ENCODE results near the gene FZD4. TPM values are rescaled to one million over a fixed set of nuclear protein-coding genes. Genes with fewer than 3 reads are reported as not detected.

Gene FZD4
- total RNA-seq, 1 donor from 2014 or later: 11.9 TPM

DNA sequence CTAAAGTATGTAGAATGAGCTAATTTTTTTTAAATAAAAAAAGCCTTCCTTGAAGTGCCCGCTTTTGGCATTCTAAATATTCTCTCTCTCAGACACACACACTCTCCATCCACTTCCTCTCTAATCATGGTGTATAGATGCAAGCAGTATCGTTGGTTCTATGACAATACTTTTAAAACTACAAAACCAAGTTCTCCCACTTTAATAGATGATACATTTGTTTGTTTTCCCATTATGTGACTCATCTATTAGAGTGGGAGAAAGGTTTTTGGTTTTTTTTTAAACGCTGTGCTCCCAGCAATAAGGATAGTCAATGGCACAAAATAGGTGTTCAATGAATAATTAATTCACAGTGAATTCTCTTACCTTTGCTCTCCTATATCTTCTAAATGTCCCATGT lies 44.6 kb downstream of the FZD4 start:
- Mint-ChIP-seq H3K27ac (no peak overlapping the region), H3K36me3 (peaks cover 13% of the 10 kb centered on the region), H3K4me3 (no peak overlapping the region), H3K9me3 (peaks cover 11% of the 10 kb centered on the region), H3K27me3 (no peaks in the 10 kb centered on the region), H3K4me1 (ENCODE audit: unreplicated experiment) (peaks cover 7% of the 10 kb centered on the region)
- DNase-seq (ENCODE audit: extremely low spot score, unreplicated experiment): no peak
- TF ChIP-seq, protein P1, sequence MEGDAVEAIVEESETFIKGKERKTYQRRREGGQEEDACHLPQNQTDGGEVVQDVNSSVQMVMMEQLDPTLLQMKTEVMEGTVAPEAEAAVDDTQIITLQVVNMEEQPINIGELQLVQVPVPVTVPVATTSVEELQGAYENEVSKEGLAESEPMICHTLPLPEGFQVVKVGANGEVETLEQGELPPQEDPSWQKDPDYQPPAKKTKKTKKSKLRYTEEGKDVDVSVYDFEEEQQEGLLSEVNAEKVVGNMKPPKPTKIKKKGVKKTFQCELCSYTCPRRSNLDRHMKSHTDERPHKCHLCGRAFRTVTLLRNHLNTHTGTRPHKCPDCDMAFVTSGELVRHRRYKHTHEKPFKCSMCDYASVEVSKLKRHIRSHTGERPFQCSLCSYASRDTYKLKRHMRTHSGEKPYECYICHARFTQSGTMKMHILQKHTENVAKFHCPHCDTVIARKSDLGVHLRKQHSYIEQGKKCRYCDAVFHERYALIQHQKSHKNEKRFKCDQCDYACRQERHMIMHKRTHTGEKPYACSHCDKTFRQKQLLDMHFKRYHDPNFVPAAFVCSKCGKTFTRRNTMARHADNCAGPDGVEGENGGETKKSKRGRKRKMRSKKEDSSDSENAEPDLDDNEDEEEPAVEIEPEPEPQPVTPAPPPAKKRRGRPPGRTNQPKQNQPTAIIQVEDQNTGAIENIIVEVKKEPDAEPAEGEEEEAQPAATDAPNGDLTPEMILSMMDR (conservative IDR thresholded peaks at IDR 0.05): no peak

DNA sequence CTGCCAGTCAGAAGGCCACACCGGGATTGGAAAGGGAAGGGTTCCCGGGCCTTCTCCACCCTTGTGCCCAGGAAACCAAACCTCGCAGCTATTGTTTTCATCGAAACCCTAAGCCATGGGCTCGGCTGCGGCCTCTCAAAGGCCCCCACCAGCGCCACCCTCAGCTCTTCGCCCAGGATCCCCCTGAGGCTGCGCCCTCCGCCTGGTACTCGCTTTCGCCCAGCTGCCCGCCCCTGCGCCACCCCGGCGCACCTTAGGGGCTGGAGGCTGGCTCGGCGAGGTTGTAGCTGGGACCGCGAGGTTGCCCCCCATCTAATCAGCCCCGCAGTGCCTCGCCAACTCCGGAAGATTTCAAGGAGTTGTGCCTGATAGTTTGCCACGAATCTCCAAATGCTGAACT lies 49.0 kb downstream of the FZD4 start:
- Mint-ChIP-seq H3K4me1 (ENCODE audit: unreplicated experiment) (peaks cover 11% of the 10 kb centered on the region), H3K9me3 (no peaks in the 10 kb centered on the region), H3K27ac (no peak overlapping the region), H3K36me3 (no peaks in the 10 kb centered on the region), H3K4me3 (no peak overlapping the region), H3K27me3 (no peaks in the 10 kb centered on the region)
- DNase-seq (ENCODE audit: extremely low spot score, unreplicated experiment): no peak
- TF ChIP-seq, protein P1 (conservative IDR thresholded peaks at IDR 0.05): no peak

DNA sequence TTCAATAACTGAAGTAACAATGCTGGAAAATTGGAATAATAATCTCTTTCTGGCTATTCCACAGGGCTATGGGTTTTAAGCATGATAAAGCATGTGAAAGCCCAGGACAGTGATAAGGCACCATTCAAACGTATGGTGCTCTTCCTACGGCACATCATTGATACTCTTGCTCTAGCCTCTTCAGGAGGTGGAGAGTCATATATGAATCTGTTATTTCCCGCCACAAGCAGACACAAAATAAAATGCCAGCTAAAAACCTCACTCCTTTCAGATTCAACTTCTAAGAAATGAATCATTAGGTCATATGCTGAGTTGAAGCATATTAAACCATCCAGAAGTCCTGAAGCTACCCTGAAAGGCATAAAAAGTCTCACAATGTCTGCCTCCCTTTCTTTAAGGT lies 49.9 kb downstream of the FZD4 start:
- Mint-ChIP-seq H3K9me3 (no peaks in the 10 kb centered on the region), H3K27me3 (peaks cover 2% of the 10 kb centered on the region)

DNA sequence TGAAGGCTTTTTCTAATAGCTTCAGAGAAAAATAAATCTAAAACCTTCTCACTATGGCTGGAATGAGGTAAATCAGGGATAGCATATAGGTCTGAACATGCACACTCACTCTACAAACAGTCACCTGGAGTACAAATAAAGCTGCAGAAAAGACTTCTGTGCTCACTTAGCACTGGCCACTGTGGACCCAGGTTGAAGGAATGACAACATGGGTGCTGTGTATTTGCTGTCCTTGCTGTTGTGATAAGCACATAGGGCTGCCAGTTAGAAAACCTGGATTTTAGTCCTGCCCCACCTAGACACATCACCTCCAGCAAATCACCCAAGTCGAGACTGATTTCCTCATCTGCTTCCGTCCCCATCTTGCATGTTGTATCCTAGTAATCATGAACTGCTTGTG lies 51.2 kb downstream of the FZD4 start:
- peaks cover 11% of the 10 kb centered on the region for H3K4me1 Mint-ChIP-seq (ENCODE audit: unreplicated experiment)

More for the DNA sequence above, 49.9 kb downstream of the FZD4 start:
- TF ChIP-seq, protein P1 (conservative IDR thresholded peaks at IDR 0.05): no peak
- Mint-ChIP-seq H3K4me3 (no peak overlapping the region), H3K36me3 (no peaks in the 10 kb centered on the region), H3K27ac (no peak overlapping the region), H3K4me1 (ENCODE audit: unreplicated experiment) (peaks cover 11% of the 10 kb centered on the region)
- no peak for DNase-seq (ENCODE audit: extremely low spot score, unreplicated experiment)

DNA sequence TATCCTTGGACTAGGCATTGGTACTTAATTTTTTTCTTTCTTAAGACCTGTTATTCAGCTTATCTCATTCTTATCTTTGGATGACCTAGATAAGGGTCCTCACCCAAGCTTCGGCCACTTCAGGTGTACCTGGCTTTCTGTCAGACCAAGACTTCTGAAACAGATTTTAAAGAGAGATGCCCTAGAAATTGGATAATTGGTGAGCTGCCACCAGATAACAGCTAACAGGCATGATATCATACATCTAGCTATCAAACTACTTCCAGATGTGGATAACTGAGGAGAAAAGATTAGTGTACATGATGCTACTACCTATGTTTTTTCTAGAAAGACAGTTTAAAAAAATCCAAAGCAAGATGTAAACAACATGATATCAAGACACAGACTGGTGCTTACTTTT lies 52.9 kb downstream of the FZD4 start:
- Mint-ChIP-seq H3K27ac (no peak overlapping the region), H3K27me3 (peaks cover 4% of the 10 kb centered on the region), H3K9me3 (no peaks in the 10 kb centered on the region)

More for the DNA sequence above, 51.2 kb downstream of the FZD4 start:
- Mint-ChIP-seq H3K27me3 (peaks cover 4% of the 10 kb centered on the region), H3K36me3 (no peaks in the 10 kb centered on the region), H3K27ac (no peak overlapping the region), H3K4me3 (no peak overlapping the region), H3K9me3 (no peaks in the 10 kb centered on the region)
- TF ChIP-seq, protein P1 (conservative IDR thresholded peaks at IDR 0.05): no peak
- no peak for DNase-seq (ENCODE audit: extremely low spot score, unreplicated experiment)

More for the DNA sequence above, 52.9 kb downstream of the FZD4 start:
- DNase-seq (ENCODE audit: extremely low spot score, unreplicated experiment): no peak
- H3K36me3 Mint-ChIP-seq: no peaks in the 10 kb centered on the region
- peaks cover 11% of the 10 kb centered on the region for H3K4me1 Mint-ChIP-seq (ENCODE audit: unreplicated experiment)
- no peak overlapping the region for H3K4me3 Mint-ChIP-seq
- TF ChIP-seq, protein P1 (conservative IDR thresholded peaks at IDR 0.05): no peak

Measured in type B pancreatic cell (in vitro differentiated cells).